GM10266 (cell line): ENCODE data around the gene NCAPG2.

ENCODE experiments used
- DNase-seq: peaks from one replicate; pipeline ENCODE4 v3.0.0; 2012; ENCODE audit errors: extremely low spot score
- CTCF ChIP-seq: IDR thresholded peaks from 2 replicates; pipeline ENCODE4 v1.5.1; 2012; ENCODE audit warnings: mild to moderate bottlenecking, low read depth; ENCODE audit not compliant: control insufficient read depth, insufficient read depth; ENCODE audit errors: missing control alignments

Gene NCAPG2

GRCh38 chr7:158616050-158616449, 88.6 kb downstream of the NCAPG2 start:
- no peak for TF ChIP-seq CTCF
- DNase-seq = no peak

- DNase-seq = no peak
These were observed 89.9 kb downstream of the NCAPG2 start for GRCh38 chr7:158614700-158615099.

GRCh38 chr7:158613481-158613880, 91.1 kb downstream of the NCAPG2 start:
- TF ChIP-seq CTCF = no peak
- DNase-seq = peak; percentile 58

More at GRCh38 chr7:158614700-158615099, 89.9 kb downstream of the NCAPG2 start:
- TF ChIP-seq CTCF = no peak

GRCh38 chr7:158612546-158612945, 92.1 kb downstream of the NCAPG2 start:
- no peak for TF ChIP-seq CTCF

GRCh38 chr7:158611541-158611940, 93.1 kb downstream of the NCAPG2 start:
- DNase-seq = no peak

More at GRCh38 chr7:158612546-158612945, 92.1 kb downstream of the NCAPG2 start:
- no peak for DNase-seq

GRCh38 chr7:158609313-158609974, 95.2 kb downstream of the NCAPG2 start:
- DNase-seq = no peak
- no peak for TF ChIP-seq CTCF

More at GRCh38 chr7:158611541-158611940, 93.1 kb downstream of the NCAPG2 start:
- no peak for TF ChIP-seq CTCF

- DNase-seq = no peak
- TF ChIP-seq CTCF = no peak
These were observed 97.0 kb downstream of the NCAPG2 start for GRCh38 chr7:158607563-158607962.
